ENCODE data around the gene TMEM38B. TPM values are rescaled to one million over a fixed set of nuclear protein-coding genes. Genes with fewer than 3 reads are reported as not detected.

The TMEM38B gene
- total and polyA plus RNA-seq, 12 donors = 2.4 to 86.0 (median 22.7) TPM

- 85 to 91% (median 88%) methylated on average over 10 to 12 of the region's 12 CpGs for WGBS, 4 donors
These were observed 31.9 kb upstream of the TMEM38B start, which contains the start of gene TAL2 for GRCh38 chr9:105662184-105663104. Gene TAL2, plus strand, starts transcription at chr9:105662457. Its CDS starts 40 bp downstream, at chr9:105662497.

GRCh38 chr9:105663914-105664313, 30.4 kb upstream of the TMEM38B start:
- intact Hi-C loops (cut with DNase I) = no loop called here
- Histone ChIP-seq H3K36me3 (replicated peaks in 1 of 2) (no peaks in the 10 kb centered on the region), H3K4me1 (replicated peaks in 1 of 2) (no peaks in the 10 kb centered on the region), H3K27me3 (no peaks in the 10 kb centered on the region), H3K27ac (no peak overlapping the region), H3K4me3 (no peak overlapping the region), H3K9me3 (replicated peaks in 1 of 3) (no peaks in the 10 kb centered on the region)
- 78 to 83% (median 79%) methylated on average over 5 of the region's 5 CpGs for WGBS, 4 donors
- DNase-seq = no peak
- TF ChIP-seq CTCF (IDR thresholded peaks at IDR 0.05) (no peak), POLR2A (IDR thresholded peaks at IDR 0.05) (no peak)

More at GRCh38 chr9:105662184-105663104, 31.9 kb upstream of the TMEM38B start, which contains the start of gene TAL2:
- H3K27me3 ChIP-seq = no peaks in the 10 kb centered on the region
- intact Hi-C loops (cut with DNase I) = no loop called here
- no peaks in the 10 kb centered on the region for H3K9me3 ChIP-seq (replicated peaks in 1 of 3)
- no peaks in the 10 kb centered on the region for H3K36me3 ChIP-seq (replicated peaks in 1 of 2)
- DNase-seq = no peak
- H3K27ac ChIP-seq = no peak within 1 kb of the TSS
- no peak within 1 kb of the TSS for H3K4me3 ChIP-seq
- no peaks in the 10 kb centered on the region for H3K4me1 ChIP-seq (replicated peaks in 1 of 2)
- TF ChIP-seq CTCF (IDR thresholded peaks at IDR 0.05) (no peak), POLR2A (IDR thresholded peaks at IDR 0.05) (no peak)

GRCh38 chr9:105667867-105668266, 26.5 kb upstream of the TMEM38B start:
- Histone ChIP-seq H3K9me3 (replicated peaks in 1 of 3) (no peaks in the 10 kb centered on the region), H3K36me3 (replicated peaks in 1 of 2) (no peaks in the 10 kb centered on the region), H3K27ac (no peak overlapping the region), H3K4me3 (no peak overlapping the region), H3K27me3 (no peaks in the 10 kb centered on the region), H3K4me1 (replicated peaks in 1 of 2) (no peaks in the 10 kb centered on the region)
- DNase-seq = no peak
- TF ChIP-seq POLR2A (IDR thresholded peaks at IDR 0.05) = no peak
- no peak for TF ChIP-seq CTCF (IDR thresholded peaks at IDR 0.05)
- 43 to 70% (median 51%) methylated on average over 4 of the region's 4 CpGs for WGBS, 4 donors
- intact Hi-C loops (cut with DNase I) = no loop called here

GRCh38 chr9:105670315-105670714, 24.0 kb upstream of the TMEM38B start:
- H3K4me3 ChIP-seq = no peak overlapping the region
- no peaks in the 10 kb centered on the region for H3K27me3 ChIP-seq
- no peaks in the 10 kb centered on the region for H3K4me1 ChIP-seq (replicated peaks in 1 of 2)
- intact Hi-C loops (cut with DNase I) = no loop called here
- DNase-seq = no peak
- H3K27ac ChIP-seq = no peak overlapping the region
- no peaks in the 10 kb centered on the region for H3K36me3 ChIP-seq (replicated peaks in 1 of 2)
- TF ChIP-seq POLR2A (IDR thresholded peaks at IDR 0.05) (no peak), CTCF (IDR thresholded peaks at IDR 0.05) (no peak)
- no peaks in the 10 kb centered on the region for H3K9me3 ChIP-seq (replicated peaks in 1 of 3)
- 62 to 77% (median 69%) methylated on average over 3 of the region's 3 CpGs for WGBS, 4 donors

Measured in adrenal gland (tissue), 12 donors.